ENCODE results near the gene FOXD4.
"Not testable (repeated sequence)": the region's sequence is repeated elsewhere in the genome, so short reads cannot be mapped to it uniquely, and the experiment has no call there.

GRCh38 chr9:94323-94722 lies 23.9 kb downstream of the FOXD4 start:
- not testable (repeated sequence) for TF ChIP-seq POLR2A (IDR thresholded peaks at IDR 0.05; ENCODE audit: control extremely low read depth in 1 of 2, low read depth in 2 of 2, low read length in 2 of 2); POLR2AphosphoS5 (IDR thresholded peaks at IDR 0.05; ENCODE audit: low read depth, low read length)

Data from H1 (cell line).